HEK293 (cell line): ENCODE data around the gene TRAF1.

Experiments used
- CTCF ChIA-PET: fragments of 350-600 bp; formaldehyde crosslinking; extraction: SDS; loops from one replicate; lab custom pipeline; 2021; ENCODE audit warnings: antibody characterized with exemption; lab: Yijun Ruan, JAX
- POLR2A ChIA-PET: fragments of 300-600 bp; formaldehyde crosslinking; extraction: SDS; loops from one replicate; lab custom pipeline; 2020; ENCODE audit warnings: antibody characterized with exemption, inconsistent platforms; lab: Yijun Ruan, JAX
- H3K27ac ChIP-seq: fragments of 200-500 bp; sonication (Bioruptor generic); 2 replicates; pipeline ENCODE4 v1.5.1; 2014; ENCODE audit warnings: low read depth, low read length, control low read depth, inconsistent platforms; ENCODE audit errors: extremely low read depth
- H3K36me3 ChIP-seq, 2 experiments: fragments of 200-500 bp in 1 of 2; sonication (Bioruptor generic) in 1 of 2; 1 replicate in 1 of 2; 2 replicates in 1 of 2; pipeline ENCODE4 v1.5.1; 2014 to 2017; ENCODE audit warnings: inconsistent platforms in 2 of 2, low read length in 2 of 2; ENCODE audit not compliant: control insufficient read depth in 2 of 2, insufficient read depth in 1 of 2
- H3K4me1 ChIP-seq: fragments of 200-500 bp; sonication (Bioruptor generic); 2 replicates; pipeline ENCODE4 v1.5.1; 2014; ENCODE audit warnings: mild to moderate bottlenecking, low read length, inconsistent platforms; ENCODE audit not compliant: control insufficient read depth, insufficient read depth
- H3K4me3 ChIP-seq: 2 replicates; pipeline ENCODE4 v1.5.1; 2011; ENCODE audit warnings: low read depth, mild to moderate bottlenecking, control low read depth, low read length, moderate library complexity
- H3K9me3 ChIP-seq: fragments of 200-500 bp; sonication (Bioruptor generic); 2 replicates; pipeline ENCODE4 v1.5.1; 2014; ENCODE audit warnings: low read depth, low read length, inconsistent platforms; ENCODE audit not compliant: control insufficient read depth, insufficient read depth
- FEZF1 ChIP-seq: fragments of 450-650 bp; formaldehyde crosslinking; IDR thresholded peaks from 2 replicates; pipeline ENCODE4 v1.5.1; 2016; ENCODE audit warnings: missing biosample characterization, missing genetic modification characterization
- GLI4 ChIP-seq: fragments of 450-650 bp; formaldehyde crosslinking; IDR thresholded peaks from 2 replicates; pipeline ENCODE4 v1.5.1; 2016; ENCODE audit warnings: missing biosample characterization, missing genetic modification characterization
- HOXD13 ChIP-seq: sonication (generic); formaldehyde crosslinking; IDR thresholded peaks from 2 replicates; pipeline ENCODE4 v1.8.0; 2022; ENCODE audit warnings: missing genetic modification reagents, borderline replicate concordance
- MEIS1 ChIP-seq: sonication (generic); formaldehyde crosslinking; IDR thresholded peaks from 2 replicates; pipeline ENCODE4 v1.8.1; 2022; ENCODE audit warnings: missing genetic modification reagents, mild to moderate bottlenecking, borderline replicate concordance
- ZBTB49 ChIP-seq: fragments of 450-650 bp; formaldehyde crosslinking; IDR thresholded peaks from 2 replicates; pipeline ENCODE4 v1.5.1; 2016; ENCODE audit warnings: missing biosample characterization, missing genetic modification characterization, low read depth
- ZFP3 ChIP-seq: fragments of 450-650 bp; formaldehyde crosslinking; IDR thresholded peaks from 2 replicates; pipeline ENCODE4 v1.5.1; 2016; ENCODE audit warnings: low read depth, missing biosample characterization, missing genetic modification characterization
- ZFP69B ChIP-seq: fragments of 450-650 bp; formaldehyde crosslinking; IDR thresholded peaks from 2 replicates; pipeline ENCODE4 v1.5.1; 2016; ENCODE audit warnings: missing biosample characterization, missing genetic modification characterization
- ZNF146 ChIP-seq: fragments of 450-650 bp; formaldehyde crosslinking; IDR thresholded peaks from 2 replicates; pipeline ENCODE4 v1.5.1; 2016; ENCODE audit warnings: missing biosample characterization, missing genetic modification characterization
- ZNF148 ChIP-seq: fragments of 450-650 bp; formaldehyde crosslinking; IDR thresholded peaks from 2 replicates; pipeline ENCODE4 v1.5.0; 2017; ENCODE audit warnings: missing biosample characterization, missing genetic modification characterization, borderline replicate concordance
- ZNF175 ChIP-seq: fragments of 450-650 bp; formaldehyde crosslinking; IDR thresholded peaks from 2 replicates; pipeline ENCODE4 v1.5.1; 2016; ENCODE audit warnings: missing biosample characterization, missing genetic modification characterization
- ZNF211 ChIP-seq: fragments of 450-650 bp; formaldehyde crosslinking; IDR thresholded peaks from 2 replicates; pipeline ENCODE4 v1.5.1; 2016; ENCODE audit warnings: low read depth, missing biosample characterization, missing genetic modification characterization
- ZNF24 ChIP-seq: fragments of 450-650 bp; formaldehyde crosslinking; IDR thresholded peaks from 2 replicates; pipeline ENCODE4 v1.5.1; 2016; ENCODE audit warnings: missing biosample characterization, missing genetic modification characterization
- ZNF266 ChIP-seq: fragments of 450-650 bp; formaldehyde crosslinking; IDR thresholded peaks from 2 replicates; pipeline ENCODE4 v1.5.1; 2016; ENCODE audit warnings: missing biosample characterization, missing genetic modification characterization, low read depth
- ZNF302 ChIP-seq: fragments of 450-650 bp; formaldehyde crosslinking; IDR thresholded peaks from 2 replicates; pipeline ENCODE4 v1.5.1; 2016; ENCODE audit warnings: missing biosample characterization, missing genetic modification characterization, low read depth
- ZNF341 ChIP-seq: fragments of 450-650 bp; formaldehyde crosslinking; IDR thresholded peaks from 2 replicates; pipeline ENCODE4; 2016; ENCODE audit warnings: low read depth, missing biosample characterization, missing genetic modification characterization
- ZNF391 ChIP-seq: fragments of 450-650 bp; formaldehyde crosslinking; IDR thresholded peaks from 2 replicates; pipeline ENCODE4 v1.5.1; 2016; ENCODE audit warnings: low read depth, missing biosample characterization, missing genetic modification characterization, borderline replicate concordance
- ZNF501 ChIP-seq: fragments of 450-650 bp; formaldehyde crosslinking; IDR thresholded peaks from 2 replicates; pipeline ENCODE4 v1.5.1; 2016; ENCODE audit warnings: missing biosample characterization, missing genetic modification characterization
- ZNF530 ChIP-seq: fragments of 450-650 bp; formaldehyde crosslinking; IDR thresholded peaks from 2 replicates; pipeline ENCODE4 v1.5.1; 2016; ENCODE audit warnings: low read depth, missing biosample characterization, missing genetic modification characterization
- ZNF571 ChIP-seq: fragments of 450-650 bp; formaldehyde crosslinking; IDR thresholded peaks from 2 replicates; pipeline ENCODE4 v1.5.0; 2017; ENCODE audit warnings: missing biosample characterization, missing genetic modification characterization
- ZNF585B ChIP-seq: fragments of 450-650 bp; formaldehyde crosslinking; IDR thresholded peaks from 2 replicates; pipeline ENCODE4 v1.5.1; 2016; ENCODE audit warnings: missing biosample characterization, missing genetic modification characterization
- ZNF600 ChIP-seq: fragments of 450-650 bp; formaldehyde crosslinking; IDR thresholded peaks from 2 replicates; pipeline ENCODE4 v1.5.1; 2016; ENCODE audit warnings: missing biosample characterization, missing genetic modification characterization
- ZNF626 ChIP-seq: fragments of 450-650 bp; sonication (Bioruptor Pico); formaldehyde crosslinking; IDR thresholded peaks from 2 replicates; pipeline ENCODE4 v1.5.1; 2018; ENCODE audit warnings: missing biosample characterization, missing genetic modification characterization, inconsistent platforms
- ZNF660 ChIP-seq: fragments of 450-650 bp; IDR thresholded peaks from 2 replicates; pipeline ENCODE4 v1.5.1; 2018; ENCODE audit warnings: missing biosample characterization, mild to moderate bottlenecking, missing genetic modification characterization
- ZNF777 ChIP-seq: fragments of 450-650 bp; formaldehyde crosslinking; IDR thresholded peaks from 2 replicates; pipeline ENCODE4 v1.5.1; 2017; ENCODE audit warnings: missing biosample characterization, missing genetic modification characterization, borderline replicate concordance
- ZNF830 ChIP-seq: fragments of 450-650 bp; IDR thresholded peaks from 2 replicates; pipeline ENCODE4 v1.5.0; 2018; ENCODE audit warnings: missing biosample characterization, missing genetic modification characterization, low read depth, mild to moderate bottlenecking, moderate library complexity
- ZNF837 ChIP-seq: fragments of 450-650 bp; formaldehyde crosslinking; IDR thresholded peaks from 2 replicates; pipeline ENCODE4 v1.5.1; 2016; ENCODE audit warnings: missing biosample characterization, missing genetic modification characterization
- ZSCAN30 ChIP-seq: fragments of 450-650 bp; IDR thresholded peaks from 2 replicates; pipeline ENCODE4 v1.5.1; 2018; ENCODE audit warnings: missing biosample characterization, mild to moderate bottlenecking, missing genetic modification characterization, moderate library complexity

The TRAF1 gene

GRCh38 chr9:120863833-120864232 is 62.8 kb downstream of the TRAF1 start:
- CTCF ChIA-PET = interaction anchor here (1.0 kb wide), 1 partner anchor 11 kb away, joined by 3 read pairs; no protein-coding TSS in a partner anchor

GRCh38 chr9:120862452-120862851 is 64.1 kb downstream of the TRAF1 start:
- TF ChIP-seq ZNF148 (tag by site-specific recombination) (no peak), ZNF146 (tag by site-specific recombination) (no peak), ZNF837 (no peak), HOXD13 (CRISPR knock-in tag) (no peak), ZNF571 (tag by site-specific recombination) (no peak), ZNF211 (tag by site-specific recombination) (no peak), FEZF1 (tag by site-specific recombination) (no peak), ZNF175 (no peak)
- no peak overlapping the region for H3K4me3 ChIP-seq
- H3K9me3 ChIP-seq = no peaks in the 10 kb centered on the region
- H3K36me3 ChIP-seq = peaks cover 0 to 85% of the 10 kb centered on the region in 2 experiments; a peak in 1 of 3 replicates
- no peak overlapping the region for H3K27ac ChIP-seq
- POLR2A ChIA-PET = no interaction called here
- H3K4me1 ChIP-seq = no peaks in the 10 kb centered on the region
- CTCF ChIA-PET = interaction anchor here (0.5 to 0.8 kb wide), 4 partner anchors 20 to 456 kb away, joined by 3 to 4 read pairs (median 3); no protein-coding TSS in a partner anchor

More at GRCh38 chr9:120863833-120864232, 62.8 kb downstream of the TRAF1 start:
- Histone ChIP-seq H3K36me3 (peaks cover 0 to 71% of the 10 kb centered on the region in 2 experiments; a peak in 1 of 3 replicates), H3K4me3 (no peak overlapping the region), H3K27ac (no peak overlapping the region), H3K4me1 (no peaks in the 10 kb centered on the region), H3K9me3 (no peaks in the 10 kb centered on the region)
- POLR2A ChIA-PET = no interaction called here
- TF ChIP-seq ZNF830 (no peak), ZBTB49 (tag by site-specific recombination) (no peak), ZNF302 (tag by site-specific recombination) (no peak), ZFP69B (no peak), ZSCAN30 (tag by site-specific recombination) (no peak), ZNF660 (no peak), GLI4 (tag by site-specific recombination) (no peak), ZNF530 (no peak), ZNF341 (tag by site-specific recombination) (no peak), MEIS1 (no peak), ZNF585B (no peak), ZNF391 (no peak), ZFP3 (tag by site-specific recombination) (no peak), ZNF24 (no peak), ZNF626 (tag by site-specific recombination) (no peak), ZNF600 (tag by site-specific recombination) (no peak), ZNF777 (tag by site-specific recombination) (no peak), ZNF266 (tag by site-specific recombination) (no peak), ZNF501 (no peak)
